HCT116 (cell line): Measurements from ENCODE around the gene OFD1. TPM values are rescaled to one million over a fixed set of nuclear protein-coding genes. Genes with fewer than 3 reads are reported as not detected.

ENCODE experiments used
- total RNA-seq: library from RNA; stranded (reverse); gene quantifications from one replicate; pipeline ENCODE4 v1.2.1, GENCODE V29; 2021; ENCODE audit not compliant: unreplicated experiment

OFD1 gene
- total RNA-seq, 1 experiment from 2014 or later = 18.0 TPM

Other genes with a start within 250 kb of the OFD1 start
- gene EGFL6, start 165.1 kb upstream of the OFD1 start, total RNA-seq = not detected
- gene TCEANC, start 81.6 kb upstream of the OFD1 start, total RNA-seq = 1.2 TPM
- 23.9 TPM for gene RAB9A, start 45.6 kb upstream of the OFD1 start, total RNA-seq
- gene TRAPPC2, start 128 bp upstream of the OFD1 start, total RNA-seq = 11.9 TPM
- 0.07 TPM for gene GPM6B, start 82.3 kb downstream of the OFD1 start, total RNA-seq